Measurements from ENCODE around the gene FAH. TPM values are rescaled to one million over a fixed set of nuclear protein-coding genes. Genes with fewer than 3 reads are reported as not detected.

FAH gene
- total RNA-seq, 1 experiment from 2014 or later: 38.0 TPM

DNA sequence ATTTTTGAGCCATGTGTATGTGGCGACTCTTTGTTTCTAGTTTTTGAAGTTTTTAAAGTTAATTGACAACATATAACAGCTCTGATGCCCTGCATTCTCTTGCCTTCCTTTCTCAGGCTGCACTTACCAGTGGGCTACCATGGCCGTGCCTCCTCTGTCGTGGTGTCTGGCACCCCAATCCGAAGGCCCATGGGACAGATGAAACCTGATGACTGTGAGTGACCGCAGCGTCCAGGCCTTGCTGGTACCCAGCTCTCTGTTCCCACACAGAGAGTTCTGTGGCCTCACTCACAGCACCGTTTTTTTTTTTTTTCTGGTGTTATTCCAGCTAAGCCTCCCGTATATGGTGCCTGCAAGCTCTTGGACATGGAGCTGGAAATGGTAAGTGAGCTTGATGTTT lies 15.1 kb downstream of the FAH start:
- intact Hi-C loops (cut with micrococcal nuclease; ENCODE audit: unreplicated experiment): no loop called here
- no peak for TF ChIP-seq SIN3A (IDR thresholded peaks at IDR 0.05; ENCODE audit: borderline replicate concordance, insufficient read depth, low read depth, low read length)
- TF ChIP-seq, protein P1, sequence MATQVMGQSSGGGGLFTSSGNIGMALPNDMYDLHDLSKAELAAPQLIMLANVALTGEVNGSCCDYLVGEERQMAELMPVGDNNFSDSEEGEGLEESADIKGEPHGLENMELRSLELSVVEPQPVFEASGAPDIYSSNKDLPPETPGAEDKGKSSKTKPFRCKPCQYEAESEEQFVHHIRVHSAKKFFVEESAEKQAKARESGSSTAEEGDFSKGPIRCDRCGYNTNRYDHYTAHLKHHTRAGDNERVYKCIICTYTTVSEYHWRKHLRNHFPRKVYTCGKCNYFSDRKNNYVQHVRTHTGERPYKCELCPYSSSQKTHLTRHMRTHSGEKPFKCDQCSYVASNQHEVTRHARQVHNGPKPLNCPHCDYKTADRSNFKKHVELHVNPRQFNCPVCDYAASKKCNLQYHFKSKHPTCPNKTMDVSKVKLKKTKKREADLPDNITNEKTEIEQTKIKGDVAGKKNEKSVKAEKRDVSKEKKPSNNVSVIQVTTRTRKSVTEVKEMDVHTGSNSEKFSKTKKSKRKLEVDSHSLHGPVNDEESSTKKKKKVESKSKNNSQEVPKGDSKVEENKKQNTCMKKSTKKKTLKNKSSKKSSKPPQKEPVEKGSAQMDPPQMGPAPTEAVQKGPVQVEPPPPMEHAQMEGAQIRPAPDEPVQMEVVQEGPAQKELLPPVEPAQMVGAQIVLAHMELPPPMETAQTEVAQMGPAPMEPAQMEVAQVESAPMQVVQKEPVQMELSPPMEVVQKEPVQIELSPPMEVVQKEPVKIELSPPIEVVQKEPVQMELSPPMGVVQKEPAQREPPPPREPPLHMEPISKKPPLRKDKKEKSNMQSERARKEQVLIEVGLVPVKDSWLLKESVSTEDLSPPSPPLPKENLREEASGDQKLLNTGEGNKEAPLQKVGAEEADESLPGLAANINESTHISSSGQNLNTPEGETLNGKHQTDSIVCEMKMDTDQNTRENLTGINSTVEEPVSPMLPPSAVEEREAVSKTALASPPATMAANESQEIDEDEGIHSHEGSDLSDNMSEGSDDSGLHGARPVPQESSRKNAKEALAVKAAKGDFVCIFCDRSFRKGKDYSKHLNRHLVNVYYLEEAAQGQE (IDR thresholded peaks at IDR 0.05; ENCODE audit: insufficient read depth in 1 of 2, low read depth in 2 of 2, low read length in 1 of 2): no peak
- TF ChIP-seq, protein P2, sequence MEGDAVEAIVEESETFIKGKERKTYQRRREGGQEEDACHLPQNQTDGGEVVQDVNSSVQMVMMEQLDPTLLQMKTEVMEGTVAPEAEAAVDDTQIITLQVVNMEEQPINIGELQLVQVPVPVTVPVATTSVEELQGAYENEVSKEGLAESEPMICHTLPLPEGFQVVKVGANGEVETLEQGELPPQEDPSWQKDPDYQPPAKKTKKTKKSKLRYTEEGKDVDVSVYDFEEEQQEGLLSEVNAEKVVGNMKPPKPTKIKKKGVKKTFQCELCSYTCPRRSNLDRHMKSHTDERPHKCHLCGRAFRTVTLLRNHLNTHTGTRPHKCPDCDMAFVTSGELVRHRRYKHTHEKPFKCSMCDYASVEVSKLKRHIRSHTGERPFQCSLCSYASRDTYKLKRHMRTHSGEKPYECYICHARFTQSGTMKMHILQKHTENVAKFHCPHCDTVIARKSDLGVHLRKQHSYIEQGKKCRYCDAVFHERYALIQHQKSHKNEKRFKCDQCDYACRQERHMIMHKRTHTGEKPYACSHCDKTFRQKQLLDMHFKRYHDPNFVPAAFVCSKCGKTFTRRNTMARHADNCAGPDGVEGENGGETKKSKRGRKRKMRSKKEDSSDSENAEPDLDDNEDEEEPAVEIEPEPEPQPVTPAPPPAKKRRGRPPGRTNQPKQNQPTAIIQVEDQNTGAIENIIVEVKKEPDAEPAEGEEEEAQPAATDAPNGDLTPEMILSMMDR (IDR thresholded peaks at IDR 0.05): no peak
- no peak for TF ChIP-seq POLR2AphosphoS5 (IDR thresholded peaks at IDR 0.05; ENCODE audit: low read depth, low read length)
- TF ChIP-seq TCF7L2 (IDR thresholded peaks at IDR 0.05; ENCODE audit: low read depth, low read length): no peak
- Histone ChIP-seq H3K4me3 (ENCODE audit: low read depth in 2 of 2, low read length in 2 of 2) (no peak overlapping the region), H3K27me3 (ENCODE audit: control insufficient read depth, insufficient read depth, low read length) (no peaks in the 10 kb centered on the region), H3K9me3 (ENCODE audit: control insufficient read depth, insufficient read depth, low read depth, low read length) (no peaks in the 10 kb centered on the region), H3K4me1 (ENCODE audit: control insufficient read depth, insufficient read depth, low read length) (no peaks in the 10 kb centered on the region), H3K27ac (ENCODE audit: low read length) (no peak overlapping the region), H3K36me3 (ENCODE audit: control insufficient read depth, insufficient read depth, low read length) (no peaks in the 10 kb centered on the region)
- BruUV-seq (replicated peaks): no TSS peak
- CTCF ChIA-PET: no interaction called here
- no peak for ATAC-seq
- DNase-seq (ENCODE audit: low read depth, low spot score): no peak
- POLR2A ChIA-PET: no interaction called here
- in situ Hi-C loops (cut with HindIII; ENCODE audit: low pct_unique_long_range_greater_than_20kb, low sequenced_read_pairs): no loop called here

DNA sequence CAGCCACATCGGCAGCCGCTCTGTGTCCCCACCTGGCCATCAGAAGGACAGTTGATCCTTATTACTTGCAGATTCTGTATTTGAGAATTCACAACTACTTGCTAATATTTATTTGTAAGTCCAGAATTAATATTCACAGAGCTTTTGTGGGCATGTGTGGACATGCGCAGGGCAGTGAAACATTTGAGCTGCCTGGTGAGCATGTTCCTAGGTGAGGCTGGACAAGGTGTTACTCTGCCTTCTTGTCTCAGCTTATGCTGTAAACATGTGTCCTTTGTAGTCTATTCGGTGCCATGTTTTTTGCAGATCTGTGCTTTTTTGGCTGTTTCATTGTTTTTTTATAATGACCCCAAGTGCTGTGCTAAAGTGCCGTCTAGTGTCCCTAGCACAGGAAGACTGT lies 15.6 kb downstream of the FAH start:
- in situ Hi-C loops (cut with HindIII; ENCODE audit: low pct_unique_long_range_greater_than_20kb, low sequenced_read_pairs): no loop called here

More for the DNA sequence above, 15.6 kb downstream of the FAH start:
- H3K27me3 ChIP-seq (ENCODE audit: control insufficient read depth, insufficient read depth, low read length): no peaks in the 10 kb centered on the region
- BruUV-seq (replicated peaks): no TSS peak
- ATAC-seq: no peak
- no peak overlapping the region for H3K4me3 ChIP-seq (ENCODE audit: low read depth in 2 of 2, low read length in 2 of 2)
- no peaks in the 10 kb centered on the region for H3K36me3 ChIP-seq (ENCODE audit: control insufficient read depth, insufficient read depth, low read length)
- no peak overlapping the region for H3K27ac ChIP-seq (ENCODE audit: low read length)
- intact Hi-C loops (cut with micrococcal nuclease; ENCODE audit: unreplicated experiment): no loop called here
- CTCF ChIA-PET: no interaction called here
- POLR2A ChIA-PET: no interaction called here
- TF ChIP-seq, protein P2 (IDR thresholded peaks at IDR 0.05): no peak
- TF ChIP-seq, protein P1 (IDR thresholded peaks at IDR 0.05; ENCODE audit: insufficient read depth in 1 of 2, low read depth in 2 of 2, low read length in 1 of 2): no peak
- TF ChIP-seq POLR2AphosphoS5 (IDR thresholded peaks at IDR 0.05; ENCODE audit: low read depth, low read length) (no peak), SIN3A (IDR thresholded peaks at IDR 0.05; ENCODE audit: borderline replicate concordance, insufficient read depth, low read depth, low read length) (no peak), TCF7L2 (IDR thresholded peaks at IDR 0.05; ENCODE audit: low read depth, low read length) (no peak)
- no peak for DNase-seq (ENCODE audit: low read depth, low spot score)
- H3K9me3 ChIP-seq (ENCODE audit: control insufficient read depth, insufficient read depth, low read depth, low read length): no peaks in the 10 kb centered on the region
- no peaks in the 10 kb centered on the region; the same call in 1 of the 2 replicates for H3K4me1 ChIP-seq (ENCODE audit: control insufficient read depth, insufficient read depth, low read length)
